Motor neuron (in vitro differentiated cells): Measurements from ENCODE around the gene DMPK. TPM values are rescaled to one million over a fixed set of nuclear protein-coding genes. Genes with fewer than 3 reads are reported as not detected.

ENCODE experiments used
- ATAC-seq, 8 experiments: fragments of 200-7000 bp; cut with Tn5 transposase; replicated peaks in 6 of 8; 2 replicates each; pipeline ENCODE4 v1.8.0; 2021; ENCODE audit warnings: mild to moderate bottlenecking in 8 of 8, moderate library complexity in 8 of 8
- H3K27ac ChIP-seq, 2 donors: fragments of 250-450 bp; sonication (Bioruptor Pico); 2 replicates each; pipeline ENCODE4 v1.9.0; 2021; ENCODE audit warnings: antibody characterized with exemption in 2 of 2, mild to moderate bottlenecking in 2 of 2, moderate library complexity in 1 of 2
- H3K4me1 ChIP-seq, 2 donors: fragments of 250-450 bp; sonication (Bioruptor Pico); replicated peaks in 1 of 2; 2 replicates each; pipeline ENCODE4 v1.6.1; 2021; ENCODE audit warnings: antibody characterized with exemption in 2 of 2, mild to moderate bottlenecking in 2 of 2, moderate library complexity in 1 of 2
- H3K4me3 ChIP-seq, 5 donors: fragments of 250-450 bp; sonication (Bioruptor Pico); 2 replicates each; pipeline ENCODE4 v1.9.0; 2021; ENCODE audit warnings: antibody characterized with exemption in 5 of 5, mild to moderate bottlenecking in 5 of 5, moderate library complexity in 4 of 5
- WGBS, 10 experiments: fragments of 450-650 bp; shearing (Covaris generic); methylation state at CpG; one replicate each; pipeline ENCODE4 v1.0.0; 2022; 5-methylcytosine and 5-hydroxymethylcytosine counted together
- in situ Hi-C, 9 experiments: fragments of 400-800 bp; cut with MboI; loops; one replicate each; pipeline ENCODE4 v1.15.0; 2021; ENCODE audit warnings: low sequenced_read_pairs in 9 of 9, low pct_unique_long_range_greater_than_20kb in 2 of 9; ENCODE audit not compliant: unreplicated experiment in 9 of 9
- total RNA-seq, 8 experiments: library from RNA; unstranded; fragments of 300-600 nt; gene quantifications; 2 replicates each; pipeline versions ENCODE4 v1.2.3 to v1.2.4, GENCODE V29; 2022

The DMPK gene
- 10 to 100 TPM; 18.8 to 41.5 (median 26.9) TPM for total RNA-seq

- Histone ChIP-seq H3K4me3 (no peak within 1 kb of the TSS), H3K27ac (no peak within 1 kb of the TSS), H3K4me1 (peaks cover 2 to 11% of the 10 kb centered on the region in 2 donors)
- peak in 6 of 8 experiments; percentile 5 to 47 (median 16) for ATAC-seq
- WGBS, 10 experiments: no CpG with 5 or more reads among the region's 18 CpGs
- in situ Hi-C loops: no loop called here
Measured at GRCh38 chr19:45782162-45782691, at the start of gene DMPK. TSS of gene DMPK (minus strand) at chr19:45782490. CDS start at chr19:45782352, 138 bp downstream.

- 89% methylated on average over 3 to 5 of the region's 16 CpGs; no CpG with 5 or more reads in 8 of the 10 experiments for WGBS, 10 experiments
- Histone ChIP-seq H3K27ac (no peak overlapping the region), H3K4me1 (no peaks in the 10 kb centered on the region)
Measured at GRCh38 chr19:45828945-45829344, 46.7 kb upstream of the DMPK start.

GRCh38 chr19:45828523-45828922 is 46.2 kb upstream of the DMPK start:
- Histone ChIP-seq H3K27ac (no peak overlapping the region), H3K4me3 (no peak overlapping the region), H3K4me1 (no peaks in the 10 kb centered on the region)
- in situ Hi-C loops: no loop called here
- ATAC-seq: no peak
- WGBS, 10 experiments: 79 to 100% (median 91%) methylated on average over 1 to 5 of the region's 9 CpGs; no CpG with 5 or more reads in 4 of the 10 experiments

More at GRCh38 chr19:45828945-45829344, 46.7 kb upstream of the DMPK start:
- peak in 1 of 8 experiments; percentile 6 for ATAC-seq
- in situ Hi-C loops: no loop called here
- H3K4me3 ChIP-seq: no peak overlapping the region

- WGBS, 10 experiments: 78 to 100% (median 93%) methylated on average over 2 to 7 of the region's 16 CpGs; no CpG with 5 or more reads in 4 of the 10 experiments
- Histone ChIP-seq H3K4me3 (no peak overlapping the region), H3K27ac (no peak overlapping the region), H3K4me1 (no peaks in the 10 kb centered on the region)
- peak in 1 of 8 experiments; percentile 12 for ATAC-seq
- in situ Hi-C loops: no loop called here
Measured at GRCh38 chr19:45827459-45828093, 45.3 kb upstream of the DMPK start.

GRCh38 chr19:45826934-45827333 is 44.6 kb upstream of the DMPK start:
- 71 to 83% (median 81%) methylated on average over 1 to 5 of the region's 11 CpGs; no CpG with 5 or more reads in 7 of the 10 experiments for WGBS, 10 experiments
- no peak overlapping the region for H3K4me3 ChIP-seq
- no peak overlapping the region for H3K27ac ChIP-seq
- ATAC-seq: peak in 4 of 8 experiments; percentile 23 to 89 (median 70)
- H3K4me1 ChIP-seq: no peaks in the 10 kb centered on the region
- in situ Hi-C loops: no loop called here

GRCh38 chr19:45825917-45826893 is 43.9 kb upstream of the DMPK start:
- Histone ChIP-seq H3K27ac (no peak overlapping the region), H3K4me3 (no peak overlapping the region), H3K4me1 (no peaks in the 10 kb centered on the region)
- no peak for ATAC-seq
- in situ Hi-C loops: no loop called here
- WGBS, 10 experiments: 75 to 100% (median 88%) methylated on average over 1 to 6 of the region's 22 CpGs; no CpG with 5 or more reads in 3 of the 10 experiments

- WGBS, 10 experiments: 80 to 100% (median 100%) methylated on average over 1 of the region's 8 CpGs; no CpG with 5 or more reads in 7 of the 10 experiments
- peak in 1 of 8 experiments; percentile 7 for ATAC-seq
- Histone ChIP-seq H3K4me3 (no peak overlapping the region), H3K27ac (no peak overlapping the region), H3K4me1 (no peaks in the 10 kb centered on the region)
- in situ Hi-C loops: no loop called here
Measured at GRCh38 chr19:45825263-45825605, 42.9 kb upstream of the DMPK start.

- Histone ChIP-seq H3K4me1 (no peaks in the 10 kb centered on the region), H3K4me3 (no peak overlapping the region), H3K27ac (no peak overlapping the region)
- in situ Hi-C loops: no loop called here
- 68 to 93% (median 88%) methylated on average over 2 to 16 of the region's 26 CpGs; no CpG with 5 or more reads in 2 of the 10 experiments for WGBS, 10 experiments
- ATAC-seq: no peak
Measured at GRCh38 chr19:45824531-45825262, 42.4 kb upstream of the DMPK start.

- in situ Hi-C loops: no loop called here
- no peak for ATAC-seq
- Histone ChIP-seq H3K4me1 (no peaks in the 10 kb centered on the region), H3K27ac (no peak overlapping the region), H3K4me3 (no peak overlapping the region)
- WGBS, 10 experiments: 40 to 82% (median 73%) methylated on average over 1 to 3 of the region's 12 CpGs; no CpG with 5 or more reads in 7 of the 10 experiments
Measured at GRCh38 chr19:45824041-45824471, 41.8 kb upstream of the DMPK start.

GRCh38 chr19:45823182-45823581 is 40.9 kb upstream of the DMPK start:
- peaks cover 0 to 2% of the 10 kb centered on the region in 2 donors for H3K4me1 ChIP-seq
- in situ Hi-C loops: no loop called here
- no peak overlapping the region for H3K27ac ChIP-seq
- 83 to 100% (median 100%) methylated on average over 1 to 4 of the region's 12 CpGs; no CpG with 5 or more reads in 6 of the 10 experiments for WGBS, 10 experiments
- ATAC-seq: no peak
- H3K4me3 ChIP-seq: no peak overlapping the region

GRCh38 chr19:45822716-45823115 is 40.4 kb upstream of the DMPK start:
- 100% methylated on average over 1 of the region's 5 CpGs; no CpG with 5 or more reads in 8 of the 10 experiments for WGBS, 10 experiments
- peaks cover 4 to 6% of the 10 kb centered on the region in 2 donors for H3K4me1 ChIP-seq
- H3K27ac ChIP-seq: no peak overlapping the region
- no peak for ATAC-seq
- in situ Hi-C loops: no loop called here
- H3K4me3 ChIP-seq: no peak overlapping the region

GRCh38 chr19:45821570-45821969 is 39.3 kb upstream of the DMPK start:
- H3K27ac ChIP-seq: no peak overlapping the region
- in situ Hi-C loops: no loop called here
- 100% methylated on average over 1 of the region's 10 CpGs; no CpG with 5 or more reads in 9 of the 10 experiments for WGBS, 10 experiments
- peaks cover 11 to 14% of the 10 kb centered on the region in 2 donors for H3K4me1 ChIP-seq
- H3K4me3 ChIP-seq: no peak overlapping the region
- ATAC-seq: no peak
